K562 (cell line): ENCODE data around the gene TMEM158.

Source experiments
- ESRRA ChIP-seq: fragments of 450-650 bp; IDR thresholded peaks from 2 replicates; pipeline ENCODE4 v1.6.1; 2014; ENCODE audit warnings: low read depth, mild to moderate bottlenecking, moderate library complexity, borderline replicate concordance
- KLF16 ChIP-seq: IDR thresholded peaks from 2 replicates; pipeline ENCODE4 v1.6.1; 2016; ENCODE audit warnings: antibody characterized with exemption
- ZNF431 ChIP-seq: sonication (generic); formaldehyde crosslinking; IDR thresholded peaks from 2 replicates; pipeline ENCODE4 v1.8.0; 2022; ENCODE audit warnings: mild to moderate bottlenecking, missing genetic modification reagents
- TF ChIP-seq, protein P1 (sequence below): fragments of 250-450 bp; sonication (Bioruptor Pico); IDR thresholded peaks from 2 replicates; pipeline ENCODE4 v1.8.0; 2021; ENCODE audit warnings: mild to moderate bottlenecking, moderate library complexity
- TF ChIP-seq, protein P2 (sequence below): IDR thresholded peaks from 3 replicates; pipeline ENCODE4 v1.6.1; 2011; ENCODE audit warnings: borderline replicate concordance, mild to moderate bottlenecking, moderate library complexity; ENCODE audit not compliant: insufficient read length; ENCODE audit errors: extremely low read depth
- TF ChIP-seq, protein P3 (sequence below): fragments of 450-650 bp; formaldehyde crosslinking; IDR thresholded peaks from 2 replicates; pipeline ENCODE4 v1.4.0; 2020; ENCODE audit warnings: mild to moderate bottlenecking, moderate library complexity

DNA sequence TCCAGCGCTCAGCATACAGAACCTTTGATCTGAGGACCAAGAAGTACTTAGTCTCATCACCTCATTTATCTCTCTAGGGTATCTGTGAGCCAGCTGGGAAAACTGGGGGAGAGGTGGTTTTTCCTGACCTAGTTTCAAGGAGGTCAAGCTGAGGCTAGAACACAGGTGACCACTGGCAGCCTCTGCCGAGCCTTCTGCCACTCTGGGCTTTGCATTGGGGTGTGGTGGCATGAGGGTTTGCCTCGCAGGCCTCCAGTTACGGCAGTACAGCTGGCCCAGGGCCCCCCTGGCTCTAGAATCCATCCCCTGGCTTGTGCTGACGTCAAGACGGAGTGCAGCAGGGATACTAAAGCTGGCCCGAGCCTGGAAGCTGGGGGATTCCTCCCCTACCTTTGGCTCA is 45.2 kb downstream of the TMEM158 start:
- no peak for TF ChIP-seq ESRRA
- no peak for TF ChIP-seq ZNF431
- TF ChIP-seq KLF16: no peak
- TF ChIP-seq, protein P1, sequence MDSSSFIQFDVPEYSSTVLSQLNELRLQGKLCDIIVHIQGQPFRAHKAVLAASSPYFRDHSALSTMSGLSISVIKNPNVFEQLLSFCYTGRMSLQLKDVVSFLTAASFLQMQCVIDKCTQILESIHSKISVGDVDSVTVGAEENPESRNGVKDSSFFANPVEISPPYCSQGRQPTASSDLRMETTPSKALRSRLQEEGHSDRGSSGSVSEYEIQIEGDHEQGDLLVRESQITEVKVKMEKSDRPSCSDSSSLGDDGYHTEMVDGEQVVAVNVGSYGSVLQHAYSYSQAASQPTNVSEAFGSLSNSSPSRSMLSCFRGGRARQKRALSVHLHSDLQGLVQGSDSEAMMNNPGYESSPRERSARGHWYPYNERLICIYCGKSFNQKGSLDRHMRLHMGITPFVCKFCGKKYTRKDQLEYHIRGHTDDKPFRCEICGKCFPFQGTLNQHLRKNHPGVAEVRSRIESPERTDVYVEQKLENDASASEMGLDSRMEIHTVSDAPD (CRISPR knock-in tag): no peak
- TF ChIP-seq, protein P2, sequence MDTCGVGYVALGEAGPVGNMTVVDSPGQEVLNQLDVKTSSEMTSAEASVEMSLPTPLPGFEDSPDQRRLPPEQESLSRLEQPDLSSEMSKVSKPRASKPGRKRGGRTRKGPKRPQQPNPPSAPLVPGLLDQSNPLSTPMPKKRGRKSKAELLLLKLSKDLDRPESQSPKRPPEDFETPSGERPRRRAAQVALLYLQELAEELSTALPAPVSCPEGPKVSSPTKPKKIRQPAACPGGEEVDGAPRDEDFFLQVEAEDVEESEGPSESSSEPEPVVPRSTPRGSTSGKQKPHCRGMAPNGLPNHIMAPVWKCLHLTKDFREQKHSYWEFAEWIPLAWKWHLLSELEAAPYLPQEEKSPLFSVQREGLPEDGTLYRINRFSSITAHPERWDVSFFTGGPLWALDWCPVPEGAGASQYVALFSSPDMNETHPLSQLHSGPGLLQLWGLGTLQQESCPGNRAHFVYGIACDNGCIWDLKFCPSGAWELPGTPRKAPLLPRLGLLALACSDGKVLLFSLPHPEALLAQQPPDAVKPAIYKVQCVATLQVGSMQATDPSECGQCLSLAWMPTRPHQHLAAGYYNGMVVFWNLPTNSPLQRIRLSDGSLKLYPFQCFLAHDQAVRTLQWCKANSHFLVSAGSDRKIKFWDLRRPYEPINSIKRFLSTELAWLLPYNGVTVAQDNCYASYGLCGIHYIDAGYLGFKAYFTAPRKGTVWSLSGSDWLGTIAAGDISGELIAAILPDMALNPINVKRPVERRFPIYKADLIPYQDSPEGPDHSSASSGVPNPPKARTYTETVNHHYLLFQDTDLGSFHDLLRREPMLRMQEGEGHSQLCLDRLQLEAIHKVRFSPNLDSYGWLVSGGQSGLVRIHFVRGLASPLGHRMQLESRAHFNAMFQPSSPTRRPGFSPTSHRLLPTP: no peak
- TF ChIP-seq, protein P3, sequence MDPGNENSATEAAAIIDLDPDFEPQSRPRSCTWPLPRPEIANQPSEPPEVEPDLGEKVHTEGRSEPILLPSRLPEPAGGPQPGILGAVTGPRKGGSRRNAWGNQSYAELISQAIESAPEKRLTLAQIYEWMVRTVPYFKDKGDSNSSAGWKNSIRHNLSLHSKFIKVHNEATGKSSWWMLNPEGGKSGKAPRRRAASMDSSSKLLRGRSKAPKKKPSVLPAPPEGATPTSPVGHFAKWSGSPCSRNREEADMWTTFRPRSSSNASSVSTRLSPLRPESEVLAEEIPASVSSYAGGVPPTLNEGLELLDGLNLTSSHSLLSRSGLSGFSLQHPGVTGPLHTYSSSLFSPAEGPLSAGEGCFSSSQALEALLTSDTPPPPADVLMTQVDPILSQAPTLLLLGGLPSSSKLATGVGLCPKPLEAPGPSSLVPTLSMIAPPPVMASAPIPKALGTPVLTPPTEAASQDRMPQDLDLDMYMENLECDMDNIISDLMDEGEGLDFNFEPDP (CRISPR knock-in tag): no peak
